Endodermal cell (in vitro differentiated cells): Measurements from ENCODE around the gene ENAH. TPM values are rescaled to one million over a fixed set of nuclear protein-coding genes. Genes with fewer than 3 reads are reported as not detected.

Experiments
- DNase-seq: peaks from one replicate; pipeline ENCODE4 v3.0.0-alpha.2; 2017
- H3K27ac ChIP-seq: 2 replicates; pipeline ENCODE4 v1.5.1; 2013; ENCODE audit warnings: mild to moderate bottlenecking, low read depth, low read length, moderate library complexity
- H3K27me3 ChIP-seq: 2 replicates; pipeline ENCODE4 v1.6.1; 2013; ENCODE audit warnings: mild to moderate bottlenecking, low read length, moderate library complexity; ENCODE audit not compliant: insufficient read depth, control insufficient read depth, poor library complexity, severe bottlenecking
- H3K36me3 ChIP-seq: 2 replicates; pipeline ENCODE4 v1.7.0; 2013; ENCODE audit warnings: mild to moderate bottlenecking, low read length, moderate library complexity; ENCODE audit not compliant: control insufficient read depth, insufficient read depth
- H3K4me1 ChIP-seq: one replicate; pipeline ENCODE4 v1.7.0; 2013; ENCODE audit warnings: low read length; ENCODE audit not compliant: control insufficient read depth, insufficient read depth
- H3K4me3 ChIP-seq: 2 replicates; pipeline ENCODE4 v1.5.1; 2013; ENCODE audit warnings: mild to moderate bottlenecking, low read length, moderate library complexity
- H3K9ac ChIP-seq: 2 replicates; pipeline ENCODE4 v1.6.1; 2013; ENCODE audit warnings: mild to moderate bottlenecking, low read length, moderate library complexity; ENCODE audit not compliant: poor library complexity, severe bottlenecking; ENCODE audit errors: extremely low read depth
- H3K9me3 ChIP-seq: 2 replicates; pipeline ENCODE4 v1.6.1; 2013; ENCODE audit warnings: mild to moderate bottlenecking, low read length, moderate library complexity; ENCODE audit not compliant: control insufficient read depth
- H3K27ac Mint-ChIP-seq: 2 replicates; pipeline ENCODE4 v1.8.0; 2020; ENCODE audit warnings: mixed read lengths
- H3K27me3 Mint-ChIP-seq: 2 replicates; pipeline ENCODE4 v1.8.0; 2021; ENCODE audit warnings: mild to moderate bottlenecking, mixed read lengths; ENCODE audit not compliant: insufficient read depth
- H3K36me3 Mint-ChIP-seq: 2 replicates; pipeline ENCODE4 v1.8.0; 2020; ENCODE audit warnings: low read depth, mixed read lengths
- H3K4me1 Mint-ChIP-seq: 2 replicates; pipeline ENCODE4 v1.8.0; 2020; ENCODE audit warnings: mixed read lengths
- H3K4me3 Mint-ChIP-seq: 2 replicates; pipeline ENCODE4 v1.8.0; 2020; ENCODE audit warnings: mild to moderate bottlenecking, moderate library complexity, mixed read lengths
- H3K9me3 Mint-ChIP-seq: 2 replicates; pipeline ENCODE4 v1.8.0; 2020; ENCODE audit warnings: mild to moderate bottlenecking, mixed read lengths
- CTCF ChIP-seq: fragments of 200-600 bp; sonication (generic); conservative IDR thresholded peaks from 2 replicates; pipeline ENCODE4 v1.5.0; 2021; ENCODE audit warnings: antibody characterized with exemption, mild to moderate bottlenecking
- WGBS, 2 experiments: methylation state at CpG; one replicate each; pipeline versions ENCODE4 v1.1.5 to v1.1.7; 2013; ENCODE audit warnings: missing lambda C conversion rate in 2 of 2, mixed read lengths in 1 of 2; ENCODE audit not compliant: insufficient coverage in 1 of 2, insufficient read length in 1 of 2; 5-methylcytosine and 5-hydroxymethylcytosine counted together
- total RNA-seq, 2 donors: library from RNA; stranded (reverse); fragmentation: NEBNext Ultra II Directional in 1 of 2; extraction: Animal tissue kit (Norgen Biotek cat#: 25700) in 1 of 2; gene quantifications; 2 replicates in 1 of 2; 3 replicates in 1 of 2; pipeline ENCODE4 v1.2.1, GENCODE V29; 2021

ENAH gene
- total RNA-seq, 2 donors from 2014 or later = 263 to 267 TPM

DNA sequence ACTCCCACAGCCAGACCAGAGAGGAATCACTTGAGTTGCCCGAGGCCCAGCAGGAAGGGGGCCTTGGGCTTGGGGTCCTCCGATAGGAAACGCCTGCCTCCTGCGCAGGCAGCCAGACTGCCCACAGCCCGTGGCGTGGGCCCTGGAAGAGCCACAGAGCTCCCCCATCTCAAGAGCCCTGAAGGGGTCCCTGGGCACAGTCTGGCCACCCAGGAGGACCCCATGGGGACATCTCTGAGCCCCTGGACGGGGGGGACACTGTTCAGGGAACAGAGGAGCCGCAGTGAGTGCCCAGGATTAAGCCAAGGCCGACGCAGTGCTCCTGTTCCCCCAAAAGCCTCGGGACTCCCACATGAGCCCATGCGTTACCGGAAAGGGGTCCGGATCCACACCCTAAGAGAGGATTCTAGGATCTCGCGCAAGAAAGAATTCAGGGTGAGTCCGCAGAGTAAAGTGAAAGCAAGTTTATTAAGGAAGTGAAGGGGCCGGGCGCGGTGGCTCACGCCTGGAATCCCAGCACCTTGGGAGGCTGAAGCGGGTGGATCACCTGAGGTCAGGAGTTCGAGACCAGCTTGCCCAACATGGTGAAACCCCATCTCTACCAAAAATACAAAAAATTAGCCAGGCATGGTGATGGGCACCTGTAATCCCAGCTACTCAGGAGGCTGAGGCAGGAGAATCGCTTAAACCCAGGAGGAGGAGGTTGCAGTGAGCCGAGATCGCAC lies 187.0 kb downstream of the ENAH start:
- 89 to 97% methylated on average over 10 to 26 of the region's 26 CpGs for WGBS, 2 experiments
- peaks cover 4% of the 10 kb centered on the region for H3K27me3 Mint-ChIP-seq
- Histone ChIP-seq H3K27ac (peak overlapping the region; percentile 78), H3K9me3 (no peaks in the 10 kb centered on the region), H3K4me1 (peaks cover 12% of the 10 kb centered on the region), H3K27me3 (no peaks in the 10 kb centered on the region), H3K36me3 (no peaks in the 10 kb centered on the region), H3K9ac (no peak overlapping the region), H3K4me3 (no peak overlapping the region)
- H3K4me3 Mint-ChIP-seq = no peak overlapping the region
- H3K4me1 Mint-ChIP-seq = peaks cover 11% of the 10 kb centered on the region
- H3K36me3 Mint-ChIP-seq = no peaks in the 10 kb centered on the region
- peak overlapping the region; percentile 80 for H3K27ac Mint-ChIP-seq
- no peak for TF ChIP-seq CTCF
- no peaks in the 10 kb centered on the region for H3K9me3 Mint-ChIP-seq
- DNase-seq = no peak

GRCh38 chr1:225464851-225465792 lies 187.8 kb downstream of the ENAH start:
- H3K27ac Mint-ChIP-seq = peak overlapping the region; percentile 80
- no peak overlapping the region for H3K4me3 ChIP-seq
- peak; percentile 79 for DNase-seq

More at GRCh38 chr1:225464851-225465792, 187.8 kb downstream of the ENAH start:
- Histone ChIP-seq H3K36me3 (no peaks in the 10 kb centered on the region), H3K9ac (no peak overlapping the region), H3K27ac (peak overlapping the region; percentile 78), H3K27me3 (no peaks in the 10 kb centered on the region), H3K4me1 (peaks cover 12% of the 10 kb centered on the region), H3K9me3 (no peaks in the 10 kb centered on the region)
- WGBS, 2 experiments = 54 to 68% methylated on average over 13 to 15 of the region's 15 CpGs
- Mint-ChIP-seq H3K9me3 (no peaks in the 10 kb centered on the region), H3K4me1 (peaks cover 15% of the 10 kb centered on the region), H3K27me3 (peaks cover 2% of the 10 kb centered on the region), H3K36me3 (no peaks in the 10 kb centered on the region), H3K4me3 (no peak overlapping the region)
- TF ChIP-seq CTCF = no peak
